H9 (cell line): ENCODE measurements around the gene TBC1D2. TPM values are rescaled to one million over a fixed set of nuclear protein-coding genes. Genes with fewer than 3 reads are reported as not detected.

Experiments
- DNase-seq: peaks from one replicate; pipeline ENCODE4 v3.0.0-alpha.2; 2017
- H2AFZ ChIP-seq: one replicate; pipeline ENCODE4 v1.6.1; 2013; ENCODE audit warnings: mild to moderate bottlenecking, low read length, control low read depth, moderate library complexity
- H2AK5ac ChIP-seq: 2 replicates; pipeline ENCODE4 v1.6.1; 2013; ENCODE audit warnings: low read length, control low read depth, mixed read lengths; ENCODE audit not compliant: insufficient read length
- H2BK120ac ChIP-seq: one replicate; pipeline ENCODE4 v1.6.1; 2013; ENCODE audit warnings: low read depth, mild to moderate bottlenecking, low read length, control low read depth, inconsistent platforms; ENCODE audit not compliant: poor library complexity, severe bottlenecking
- H2BK12ac ChIP-seq: 2 replicates; pipeline ENCODE4 v1.6.1; 2013; ENCODE audit warnings: low read length, control low read depth, mixed read lengths, low read depth; ENCODE audit not compliant: insufficient read length
- H2BK15ac ChIP-seq: 2 replicates; pipeline ENCODE4 v1.6.1; 2013; ENCODE audit warnings: low read depth, low read length, control low read depth
- H2BK20ac ChIP-seq: one replicate; pipeline ENCODE4 v1.6.1; 2013; ENCODE audit warnings: low read depth, mild to moderate bottlenecking, low read length, control low read depth, inconsistent platforms; ENCODE audit not compliant: poor library complexity, severe bottlenecking
- H2BK5ac ChIP-seq: 2 replicates; pipeline ENCODE4 v1.6.1; 2013; ENCODE audit warnings: low read length, control low read depth, mixed read lengths; ENCODE audit not compliant: insufficient read length
- H3K14ac ChIP-seq: 2 replicates; pipeline ENCODE4 v1.6.1; 2013; ENCODE audit warnings: low read length, control low read depth; ENCODE audit not compliant: insufficient read depth
- H3K18ac ChIP-seq: 2 replicates; pipeline ENCODE4 v1.6.1; 2013; ENCODE audit warnings: low read depth, mild to moderate bottlenecking, mixed read lengths, low read length, control low read depth; ENCODE audit not compliant: insufficient read length
- H3K23ac ChIP-seq: 2 replicates; pipeline ENCODE4 v1.6.1; 2013; ENCODE audit warnings: low read length, control low read depth, mixed read lengths, low read depth; ENCODE audit not compliant: insufficient read length
- H3K23me2 ChIP-seq: 2 replicates; pipeline ENCODE4 v1.6.1; 2013; ENCODE audit warnings: low read depth, mild to moderate bottlenecking, mixed read lengths, low read length, control low read depth; ENCODE audit not compliant: insufficient read length, poor library complexity, severe bottlenecking
- H3K27ac ChIP-seq: 2 replicates; pipeline ENCODE4 v1.5.1; 2013; ENCODE audit warnings: low read length, control low read depth, mixed read lengths, low read depth; ENCODE audit not compliant: insufficient read length
- H3K27me3 ChIP-seq: 2 replicates; pipeline ENCODE4 v1.6.1; 2013; ENCODE audit warnings: low read length, control low read depth, inconsistent platforms; ENCODE audit not compliant: insufficient read depth
- H3K4ac ChIP-seq: 2 replicates; pipeline ENCODE4 v1.6.1; 2013; ENCODE audit warnings: low read depth, mild to moderate bottlenecking, control low read depth, inconsistent platforms, low read length, moderate library complexity
- H3K4me1 ChIP-seq: 2 replicates; pipeline ENCODE4 v1.6.1; 2013; ENCODE audit warnings: low read length, control low read depth, inconsistent platforms; ENCODE audit not compliant: insufficient read depth
- H3K4me2 ChIP-seq: 2 replicates; pipeline ENCODE4 v1.6.1; 2013; ENCODE audit warnings: low read length, control low read depth, mixed read lengths; ENCODE audit not compliant: insufficient read length, insufficient read depth
- H3K56ac ChIP-seq: 2 replicates; pipeline ENCODE4 v1.6.1; 2013; ENCODE audit warnings: low read depth, mild to moderate bottlenecking, mixed read lengths, low read length, control low read depth; ENCODE audit not compliant: insufficient read length
- H3K79me1 ChIP-seq: 2 replicates; pipeline ENCODE4 v1.6.1; 2013; ENCODE audit warnings: low read depth, mild to moderate bottlenecking, moderate library complexity, low read length, control low read depth, inconsistent platforms; ENCODE audit not compliant: insufficient read depth, poor library complexity, severe bottlenecking
- H3K79me2 ChIP-seq: 2 replicates; pipeline ENCODE4 v1.6.1; 2013; ENCODE audit warnings: low read length, control low read depth, inconsistent platforms; ENCODE audit not compliant: insufficient read depth
- H3K9ac ChIP-seq: 2 replicates; pipeline ENCODE4 v1.6.1; 2013; ENCODE audit warnings: low read length, control low read depth, mixed read lengths; ENCODE audit not compliant: insufficient read length; ENCODE audit errors: extremely low read depth
- H3K9me3 ChIP-seq: one replicate; pipeline ENCODE4 v1.6.1; 2013; ENCODE audit warnings: low read depth, low read length, inconsistent platforms; ENCODE audit not compliant: control insufficient read depth
- H3T11ph ChIP-seq: one replicate; pipeline ENCODE4 v1.6.1; 2013; ENCODE audit warnings: mild to moderate bottlenecking, low read length, control low read depth, inconsistent platforms
- H4K20me1 ChIP-seq: one replicate; pipeline ENCODE4 v1.6.1; 2013; ENCODE audit not compliant: control insufficient read depth, insufficient read length, insufficient read depth
- H4K5ac ChIP-seq: 2 replicates; pipeline ENCODE4 v1.6.1; 2013; ENCODE audit warnings: low read depth, mild to moderate bottlenecking, mixed read lengths, low read length, control low read depth; ENCODE audit not compliant: insufficient read length
- H4K8ac ChIP-seq: replicated peaks from 2 replicates; pipeline ENCODE4 v1.6.1; 2013; ENCODE audit warnings: low read length, control low read depth, mixed read lengths, low read depth; ENCODE audit not compliant: insufficient read length
- H4K91ac ChIP-seq: 2 replicates; pipeline ENCODE4 v1.6.1; 2013; ENCODE audit warnings: low read depth, mild to moderate bottlenecking, moderate library complexity, mixed read lengths, low read length, control low read depth; ENCODE audit not compliant: insufficient read length
- H3K27ac Mint-ChIP-seq, 3 experiments: 2 replicates in 2 of 3; 3 replicates in 1 of 3; pipeline ENCODE4 v1.8.0; 2020 to 2021; ENCODE audit warnings: mixed read lengths in 3 of 3, mild to moderate bottlenecking in 1 of 3, moderate library complexity in 1 of 3
- H3K27me3 Mint-ChIP-seq: 2 replicates; pipeline ENCODE4 v1.8.0; 2021; ENCODE audit warnings: low read depth, mild to moderate bottlenecking, moderate library complexity, mixed read lengths
- H3K36me3 Mint-ChIP-seq, 3 experiments: 2 replicates in 2 of 3; 3 replicates in 1 of 3; pipeline ENCODE4 v1.8.0; 2020 to 2021; ENCODE audit warnings: low read depth in 3 of 3, mixed read lengths in 3 of 3; ENCODE audit not compliant: insufficient read depth in 1 of 3
- H3K4me1 Mint-ChIP-seq, 2 experiments: 2 replicates each; pipeline ENCODE4 v1.8.0; 2020; ENCODE audit warnings: mixed read lengths in 2 of 2
- H3K4me3 Mint-ChIP-seq, 2 experiments: 2 replicates in 1 of 2; 3 replicates in 1 of 2; pipeline ENCODE4 v1.8.0; 2020 to 2021; ENCODE audit warnings: mild to moderate bottlenecking in 2 of 2, mixed read lengths in 2 of 2, moderate library complexity in 1 of 2
- H3K9me3 Mint-ChIP-seq, 2 experiments: 2 replicates in 1 of 2; 3 replicates in 1 of 2; pipeline ENCODE4 v1.8.0; 2020; ENCODE audit warnings: mild to moderate bottlenecking in 2 of 2, mixed read lengths in 2 of 2, moderate library complexity in 1 of 2
- CTCF ChIP-seq: fragments of 200-600 bp; sonication (generic); conservative IDR thresholded peaks from 3 replicates; pipeline ENCODE4 v1.8.0; 2021; ENCODE audit warnings: antibody characterized with exemption, mild to moderate bottlenecking
- WGBS: extraction: QIAGEN DNeasy Blood & Tissue Kit; methylation state at CpG from one replicate; pipeline ENCODE4 v1.1.7; 2013; ENCODE audit warnings: missing lambda C conversion rate, low lambda C conversion rate, mixed read lengths; ENCODE audit not compliant: insufficient read length; ENCODE audit errors: extremely low coverage; 5-methylcytosine and 5-hydroxymethylcytosine counted together
- total RNA-seq: library from RNA; stranded (reverse); gene quantifications from 2 replicates; pipeline ENCODE4 v1.2.1, GENCODE V29; 2021

The TBC1D2 gene
- total RNA-seq, 1 experiment from 2014 or later, result 2.9 TPM

- Mint-ChIP-seq H3K4me3 (no peak overlapping the region), H3K27me3 (no peaks in the 10 kb centered on the region), H3K4me1 (peaks cover 8 to 12% of the 10 kb centered on the region in 2 experiments), H3K36me3 (peaks cover 14 to 28% (median 15%) of the 10 kb centered on the region in 3 experiments), H3K9me3 (peaks cover 6 to 10% of the 10 kb centered on the region in 2 experiments; a peak in 4 of 5 replicates), H3K27ac (no peak overlapping the region)
- Histone ChIP-seq H4K20me1 (no peaks in the 10 kb centered on the region), H2BK120ac (no peak overlapping the region), H2BK5ac (no peak overlapping the region), H2AFZ (no peak overlapping the region), H3T11ph (no peak overlapping the region), H3K14ac (no peak overlapping the region), H4K91ac (no peak overlapping the region), H3K18ac (no peak overlapping the region), H3K27me3 (no peaks in the 10 kb centered on the region), H2BK15ac (no peak overlapping the region), H3K9me3 (no peaks in the 10 kb centered on the region), H3K4me2 (no peak overlapping the region), H2AK5ac (no peak overlapping the region), H3K9ac (no peak overlapping the region), H3K79me2 (no peaks in the 10 kb centered on the region), H3K56ac (no peak overlapping the region), H3K4ac (no peak overlapping the region), H3K23ac (no peak overlapping the region), H3K27ac (no peak overlapping the region), H4K5ac (no peak overlapping the region), H2BK20ac (no peak overlapping the region), H2BK12ac (no peak overlapping the region), H3K23me2 (no peaks in the 10 kb centered on the region), H3K4me1 (no peaks in the 10 kb centered on the region), H3K79me1 (no peaks in the 10 kb centered on the region), H4K8ac (no peak overlapping the region)
- no peak for DNase-seq
- no CpG with 5 or more reads among the region's 20 CpGs for WGBS
- no peak for TF ChIP-seq CTCF
Observed at GRCh38 chr9:98208635-98209034, 46.8 kb downstream of the TBC1D2 start.
